ENCODE data around the gene GCN1. TPM values are rescaled to one million over a fixed set of nuclear protein-coding genes. Genes with fewer than 3 reads are reported as not detected.

GCN1 gene
- total and polyA plus RNA-seq, 2 donors (not counting 3 experiments of a cell fraction or from before 2014, with no cell fraction given) = 30.1 to 101 TPM

GRCh38 chr12:120224304-120225199 lies 30.0 kb upstream of the GCN1 start:
- peaks cover 36% of the 10 kb centered on the region for H3K4me1 ChIP-seq (ENCODE audit: control insufficient read depth, extremely low read depth, insufficient read depth, low read length)
- intact Hi-C loops (cut with micrococcal nuclease) = no loop called here
- ChIA-PET CTCF (interaction anchor here (1.5 to 10.7 kb wide), 3 partner anchors 24 to 67 kb away, joined by 4 to 1402 read pairs (median 99); partner anchors contain the start of genes PXN, RNU4-1, RNU4-2 and RPLP0), POLR2A (interaction anchor here (0.6 to 8.6 kb wide), 4 partner anchors 24 to 67 kb away, joined by 4 to 88 read pairs (median 22); partner anchors contain the start of genes PXN, RNU4-2 and RPLP0)
- no peak overlapping the region for H3K4me2 ChIP-seq (ENCODE audit: insufficient read depth, low read length)
- no peak overlapping the region for H2AFZ ChIP-seq (ENCODE audit: low read depth, low read length)
- BruUV-seq (replicated peaks) = no TSS peak
- no peaks in the 10 kb centered on the region for H4K20me1 ChIP-seq (replicated peaks; ENCODE audit: control insufficient read depth, extremely low read depth, insufficient read depth, low read length)
- H3K27ac ChIP-seq (ENCODE audit: insufficient read depth, low read depth, low read length) = no peak overlapping the region
- H3K36me3 ChIP-seq (ENCODE audit: control insufficient read depth in 2 of 2, extremely low read depth in 1 of 2, insufficient read depth in 2 of 2, low read length in 2 of 2) = peaks cover 13 to 60% of the 10 kb centered on the region in 2 experiments
- peaks cover 86% of the 10 kb centered on the region for H3K79me2 ChIP-seq (ENCODE audit: control insufficient read depth, insufficient read depth, low read length)
- TF ChIP-seq POLR2AphosphoS5 (IDR thresholded peaks at IDR 0.05; ENCODE audit: insufficient read depth, low read depth, low read length) (peak; percentile 37), JUN (IDR thresholded peaks at IDR 0.05; ENCODE audit: borderline replicate concordance, insufficient read depth, insufficient read length, low read depth) (no peak), GATA2 (IDR thresholded peaks at IDR 0.05; ENCODE audit: insufficient read depth, insufficient read length, low read depth, low read length) (no peak), EZH2 (IDR thresholded peaks at IDR 0.05; ENCODE audit: borderline replicate concordance, low read depth, low read length, severe bottlenecking) (no peak), POLR2A (IDR thresholded peaks at IDR 0.05; ENCODE audit: low read depth, low read length) (no peak)
- FAIRE-seq = no peak
- peak overlapping the region; percentile 8 for H3K9ac ChIP-seq (replicated peaks; ENCODE audit: extremely low read depth, insufficient read depth, low read length)
- no peaks in the 10 kb centered on the region for H3K9me3 ChIP-seq (replicated peaks; ENCODE audit: control insufficient read depth, insufficient read depth, low read length)
- no peaks in the 10 kb centered on the region for H3K27me3 ChIP-seq (ENCODE audit: control insufficient read depth in 2 of 2, insufficient read depth in 2 of 2, low read length in 2 of 2)
- H3K4me3 ChIP-seq (replicated peaks in 1 of 3; ENCODE audit: insufficient read depth in 1 of 3, low read depth in 1 of 3, low read length in 3 of 3) = no peak overlapping the region
- no peak for DNase-seq (ENCODE audit: low read depth, low spot score)
- no peaks in the 10 kb centered on the region for H3K9me1 ChIP-seq (replicated peaks; ENCODE audit: control insufficient read depth, extremely low read depth, insufficient read depth, low read length)
- dilution Hi-C loops (cut with MboI; ENCODE audit: extremely low pct_ligation_motif_present, low sequenced_read_pairs) = no loop called here

Data from endothelial cell of umbilical vein (primary cell).